Bronchial epithelial cell (primary cell): ENCODE data around the gene CPLX1. TPM values are rescaled to one million over a fixed set of nuclear protein-coding genes. Genes with fewer than 3 reads are reported as not detected.

Source experiments
- DNase-seq: peaks from one replicate; pipeline ENCODE4 v3.0.0-alpha.2; 2010; ENCODE audit warnings: low read depth
- FAIRE-seq: peaks from 2 replicates; lab custom pipeline; 2011; peaks lifted over from hg19 to GRCh38; lab: Jason Lieb, UNC
- H3K27me3 ChIP-seq: 2 replicates; pipeline ENCODE4 v1.5.1; 2011; ENCODE audit warnings: low read length; ENCODE audit not compliant: control insufficient read depth, insufficient read depth
- H3K36me3 ChIP-seq: 2 replicates; pipeline ENCODE4 v1.5.1; 2011; ENCODE audit warnings: low read length; ENCODE audit not compliant: control insufficient read depth, insufficient read depth
- H3K4me3 ChIP-seq: 2 replicates; pipeline ENCODE4 v1.5.1; 2011; ENCODE audit warnings: mild to moderate bottlenecking, low read depth, low read length, control low read depth
- total RNA-seq: library from RNA; depleted of rRNA; stranded (reverse); fragments of >200 nt; gene quantifications from 2 replicates; pipeline ENCODE4 v1.2.1, GENCODE V29; 2014
- TF ChIP-seq, protein P1 (sequence below): IDR thresholded peaks from 2 replicates; pipeline ENCODE4 v1.5.1; 2011; ENCODE audit warnings: mild to moderate bottlenecking, moderate library complexity, low read length, control low read depth, inconsistent platforms; ENCODE audit not compliant: insufficient read depth, severe bottlenecking

The CPLX1 gene
- total RNA-seq, 1 donor from 2014 or later: not detected

DNA sequence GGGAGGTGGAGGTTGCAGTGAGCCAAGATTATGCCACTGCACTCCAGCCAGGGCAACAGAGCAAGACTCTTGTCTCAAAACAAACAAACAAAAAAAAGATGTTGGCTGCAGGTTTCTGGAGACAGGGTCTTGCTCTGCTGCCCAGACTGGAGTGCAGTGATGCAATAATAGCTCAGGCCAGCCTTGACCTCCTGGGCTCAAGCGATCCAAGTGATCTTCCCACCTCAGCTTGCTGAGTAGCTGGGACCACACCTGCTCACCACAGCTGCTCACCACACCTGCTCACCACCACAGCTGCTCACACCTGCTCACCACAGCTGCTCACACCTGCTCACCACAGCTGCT is 29.9 kb upstream of the CPLX1 start:
- Histone ChIP-seq H3K4me3 (no peak overlapping the region), H3K36me3 (peaks cover 17% of the 10 kb centered on the region), H3K27me3 (no peaks in the 10 kb centered on the region)
- TF ChIP-seq, protein P1, sequence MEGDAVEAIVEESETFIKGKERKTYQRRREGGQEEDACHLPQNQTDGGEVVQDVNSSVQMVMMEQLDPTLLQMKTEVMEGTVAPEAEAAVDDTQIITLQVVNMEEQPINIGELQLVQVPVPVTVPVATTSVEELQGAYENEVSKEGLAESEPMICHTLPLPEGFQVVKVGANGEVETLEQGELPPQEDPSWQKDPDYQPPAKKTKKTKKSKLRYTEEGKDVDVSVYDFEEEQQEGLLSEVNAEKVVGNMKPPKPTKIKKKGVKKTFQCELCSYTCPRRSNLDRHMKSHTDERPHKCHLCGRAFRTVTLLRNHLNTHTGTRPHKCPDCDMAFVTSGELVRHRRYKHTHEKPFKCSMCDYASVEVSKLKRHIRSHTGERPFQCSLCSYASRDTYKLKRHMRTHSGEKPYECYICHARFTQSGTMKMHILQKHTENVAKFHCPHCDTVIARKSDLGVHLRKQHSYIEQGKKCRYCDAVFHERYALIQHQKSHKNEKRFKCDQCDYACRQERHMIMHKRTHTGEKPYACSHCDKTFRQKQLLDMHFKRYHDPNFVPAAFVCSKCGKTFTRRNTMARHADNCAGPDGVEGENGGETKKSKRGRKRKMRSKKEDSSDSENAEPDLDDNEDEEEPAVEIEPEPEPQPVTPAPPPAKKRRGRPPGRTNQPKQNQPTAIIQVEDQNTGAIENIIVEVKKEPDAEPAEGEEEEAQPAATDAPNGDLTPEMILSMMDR: no peak
- no peak for FAIRE-seq
- no peak for DNase-seq

DNA sequence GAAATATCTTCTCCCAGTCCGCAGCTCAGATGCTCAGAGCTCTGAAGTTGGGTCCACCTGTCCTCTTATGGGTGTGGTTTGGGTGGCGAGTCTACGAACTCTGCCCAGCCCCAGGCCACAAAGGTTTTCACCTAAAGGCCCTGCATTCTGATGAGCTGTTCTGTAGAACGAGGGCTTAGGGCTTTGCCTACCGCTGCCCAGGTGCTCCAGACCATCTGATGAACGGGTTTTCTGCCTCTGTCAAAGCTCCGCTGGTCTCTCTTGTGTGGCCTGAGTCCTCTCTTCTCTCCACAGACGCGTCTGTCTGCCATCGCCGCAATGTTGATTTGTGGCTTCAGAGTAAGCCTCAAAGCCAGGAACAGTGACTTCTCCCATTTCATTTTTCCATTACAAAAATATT is 28.4 kb upstream of the CPLX1 start:
- TF ChIP-seq, protein P1: no peak
- Histone ChIP-seq H3K36me3 (peaks cover 18% of the 10 kb centered on the region), H3K4me3 (no peak overlapping the region)

DNA sequence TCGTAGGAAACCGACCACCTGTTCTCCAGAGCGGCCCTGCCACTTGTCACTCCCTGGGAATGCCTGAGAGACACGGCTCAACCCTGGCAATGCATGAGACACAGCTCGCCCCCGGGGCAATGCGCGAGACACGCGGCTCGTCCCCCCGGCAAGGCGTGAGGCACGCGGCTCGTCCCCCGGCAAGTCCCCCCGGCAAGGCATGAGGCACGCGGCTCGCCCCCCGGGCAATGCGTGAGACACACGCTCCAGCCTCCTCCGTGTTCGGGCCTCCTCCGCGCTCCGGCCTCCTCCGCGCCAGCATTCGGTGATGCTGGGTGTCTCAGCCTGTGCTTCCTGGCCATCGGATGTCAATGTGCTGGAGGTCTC is 27.5 kb upstream of the CPLX1 start:
- H3K4me3 ChIP-seq: no peak overlapping the region
- H3K36me3 ChIP-seq: peaks cover 15% of the 10 kb centered on the region
- DNase-seq (no peak), FAIRE-seq (no peak)
- TF ChIP-seq, protein P1: no peak
- no peaks in the 10 kb centered on the region for H3K27me3 ChIP-seq

More for the DNA sequence above, 28.4 kb upstream of the CPLX1 start:
- FAIRE-seq (no peak), DNase-seq (no peak)
- no peaks in the 10 kb centered on the region for H3K27me3 ChIP-seq

DNA sequence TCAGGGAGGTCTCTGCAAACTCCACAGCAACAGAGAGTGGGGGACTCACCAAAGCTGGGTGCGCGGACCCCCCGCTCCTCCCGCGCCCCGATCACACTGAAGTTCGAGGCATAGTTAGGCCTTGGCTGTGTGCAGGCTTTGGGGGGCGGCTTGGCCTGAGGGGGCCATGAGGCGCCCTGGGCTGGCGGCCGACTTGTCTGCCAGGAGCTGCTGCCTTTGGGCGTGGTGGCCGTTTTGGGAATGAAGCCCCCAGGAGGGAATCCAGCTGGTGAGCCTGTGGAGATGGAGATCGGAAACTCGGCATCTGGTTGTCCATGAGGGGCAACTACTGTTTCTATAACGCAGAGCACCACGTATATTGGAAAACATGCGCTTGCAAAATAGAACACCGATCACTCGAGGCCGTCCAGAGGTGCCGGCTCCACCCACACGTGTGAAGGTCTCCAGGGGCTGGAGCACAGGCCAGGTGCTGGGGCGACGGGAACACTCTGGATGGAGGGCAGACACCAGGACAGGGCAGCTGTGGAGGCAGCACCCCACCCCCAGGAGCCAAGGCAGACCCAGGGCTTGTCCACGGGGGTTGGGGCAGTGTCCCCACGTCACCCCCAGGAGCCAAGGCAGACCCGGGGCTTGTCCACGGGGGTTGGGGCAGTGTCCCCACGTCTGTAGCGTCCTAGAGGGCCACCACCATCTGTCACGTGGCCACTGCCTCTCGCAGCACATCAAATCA is 25.9 kb upstream of the CPLX1 start:
- DNase-seq: no peak
- Histone ChIP-seq H3K36me3 (peaks cover 10% of the 10 kb centered on the region), H3K27me3 (no peaks in the 10 kb centered on the region), H3K4me3 (no peak overlapping the region)
- FAIRE-seq: no peak
- TF ChIP-seq, protein P1: no peak

DNA sequence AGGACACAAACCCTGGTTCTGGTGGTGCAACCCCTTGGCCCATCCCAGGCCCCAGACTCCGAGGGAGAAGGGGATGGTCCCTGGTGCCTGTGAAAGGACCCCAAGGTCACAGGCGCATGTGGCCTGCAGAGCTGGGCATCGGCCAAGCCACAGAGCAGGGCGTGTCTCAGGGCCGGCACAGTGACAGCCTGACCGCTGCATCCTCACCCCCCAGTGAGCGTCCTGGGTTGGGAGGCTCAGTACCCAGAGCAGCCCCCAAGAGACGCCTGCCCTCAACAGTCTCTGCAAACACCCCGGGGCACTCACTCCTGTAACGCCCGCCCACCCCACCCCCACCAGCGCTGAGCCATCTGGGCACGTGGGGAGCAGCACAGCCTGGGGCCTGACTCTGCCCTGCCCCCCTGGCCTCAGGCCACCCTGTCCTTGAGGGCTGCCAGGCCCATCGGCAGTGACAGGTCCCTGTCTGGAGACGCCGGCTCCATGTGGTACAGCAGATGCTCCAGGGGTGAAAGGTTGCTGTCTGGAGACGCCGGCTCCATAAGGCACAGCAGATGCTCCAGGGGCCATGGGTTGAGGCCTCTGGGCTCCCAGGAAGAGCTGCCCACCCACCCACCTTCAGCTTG is 24.5 kb upstream of the CPLX1 start:
- TF ChIP-seq, protein P1: no peak
- peaks cover 10% of the 10 kb centered on the region for H3K36me3 ChIP-seq
- no peak for DNase-seq
- FAIRE-seq: no peak
- H3K27me3 ChIP-seq: no peaks in the 10 kb centered on the region
- no peak overlapping the region for H3K4me3 ChIP-seq
